ENCODE results near the gene CPNE2.

- TF ChIP-seq, protein P1, sequence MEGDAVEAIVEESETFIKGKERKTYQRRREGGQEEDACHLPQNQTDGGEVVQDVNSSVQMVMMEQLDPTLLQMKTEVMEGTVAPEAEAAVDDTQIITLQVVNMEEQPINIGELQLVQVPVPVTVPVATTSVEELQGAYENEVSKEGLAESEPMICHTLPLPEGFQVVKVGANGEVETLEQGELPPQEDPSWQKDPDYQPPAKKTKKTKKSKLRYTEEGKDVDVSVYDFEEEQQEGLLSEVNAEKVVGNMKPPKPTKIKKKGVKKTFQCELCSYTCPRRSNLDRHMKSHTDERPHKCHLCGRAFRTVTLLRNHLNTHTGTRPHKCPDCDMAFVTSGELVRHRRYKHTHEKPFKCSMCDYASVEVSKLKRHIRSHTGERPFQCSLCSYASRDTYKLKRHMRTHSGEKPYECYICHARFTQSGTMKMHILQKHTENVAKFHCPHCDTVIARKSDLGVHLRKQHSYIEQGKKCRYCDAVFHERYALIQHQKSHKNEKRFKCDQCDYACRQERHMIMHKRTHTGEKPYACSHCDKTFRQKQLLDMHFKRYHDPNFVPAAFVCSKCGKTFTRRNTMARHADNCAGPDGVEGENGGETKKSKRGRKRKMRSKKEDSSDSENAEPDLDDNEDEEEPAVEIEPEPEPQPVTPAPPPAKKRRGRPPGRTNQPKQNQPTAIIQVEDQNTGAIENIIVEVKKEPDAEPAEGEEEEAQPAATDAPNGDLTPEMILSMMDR (IDR thresholded peaks at IDR 0.05), result no peak
- TF ChIP-seq POLR2A (IDR thresholded peaks at IDR 0.05) (no peak), POLR2AphosphoS5 (IDR thresholded peaks at IDR 0.05) (no peak)
Observed at GRCh38 chr16:57192720-57193486, 100.5 kb downstream of the CPNE2 start.
